ENCODE results near the gene DGKI.
"Not testable (repeated sequence)": the region's sequence is repeated elsewhere in the genome, so short reads cannot be mapped to it uniquely, and the experiment has no call there.

Gene DGKI

GRCh38 chr7:137449016-137449415 is 397.8 kb downstream of the DGKI start (continued):
- TF ChIP-seq TSHZ1 (tag by site-specific recombination; IDR thresholded peaks at IDR 0.05; ENCODE audit: borderline replicate concordance) (no peak), KLF8 (tag by site-specific recombination; IDR thresholded peaks at IDR 0.05) (no peak), ZSCAN23 (tag by site-specific recombination; IDR thresholded peaks at IDR 0.05) (no peak), ZNF670 (tag by site-specific recombination; IDR thresholded peaks at IDR 0.05; ENCODE audit: low read depth) (no peak), ZSCAN18 (tag by site-specific recombination; IDR thresholded peaks at IDR 0.05) (no peak), ZNF266 (tag by site-specific recombination; IDR thresholded peaks at IDR 0.05; ENCODE audit: low read depth) (no peak), ZNF621 (tag by site-specific recombination; IDR thresholded peaks at IDR 0.05) (no peak), ZNF768 (tag by site-specific recombination; IDR thresholded peaks at IDR 0.05) (no peak)

GRCh38 chr7:137448572-137448971 is 398.2 kb downstream of the DGKI start:
- H3K4me3 ChIP-seq (ENCODE audit: low read depth, low read length); H3K36me3 ChIP-seq (ENCODE audit: control insufficient read depth in 2 of 2, insufficient read depth in 1 of 2, low read length in 2 of 2); H3K9me3 ChIP-seq (ENCODE audit: control insufficient read depth, insufficient read depth, low read depth, low read length); POLR2A ChIA-PET; H3K27ac ChIP-seq (ENCODE audit: extremely low read depth, low read depth, low read length); H3K4me1 ChIP-seq (ENCODE audit: control insufficient read depth, insufficient read depth, low read length): not testable (repeated sequence)
- CTCF ChIA-PET, result interaction anchor here (0.5 kb wide), 1 partner anchor 156 kb away, joined by 3 read pairs; no protein-coding TSS in a partner anchor

- H3K4me3 ChIP-seq (ENCODE audit: low read depth, low read length), result no peak overlapping the region
- no peaks in the 10 kb centered on the region for H3K36me3 ChIP-seq (ENCODE audit: control insufficient read depth in 2 of 2, insufficient read depth in 1 of 2, low read length in 2 of 2)
- H3K4me1 ChIP-seq (ENCODE audit: control insufficient read depth, insufficient read depth, low read length), result no peaks in the 10 kb centered on the region
- TF ChIP-seq HOXD13 (CRISPR knock-in tag; IDR thresholded peaks at IDR 0.05; ENCODE audit: borderline replicate concordance), result no peak
- H3K27ac ChIP-seq (ENCODE audit: extremely low read depth, low read depth, low read length), result no peak overlapping the region
- ChIA-PET POLR2A (interaction anchor here (0.7 kb wide), 1 partner anchor 760 kb away, joined by 3 read pairs; no protein-coding TSS in a partner anchor), CTCF (interaction anchor here (0.6 to 2.3 kb wide), 3 partner anchors 9 to 146 kb away, joined by 4 to 17 read pairs (median 4); no protein-coding TSS in a partner anchor)
- no peaks in the 10 kb centered on the region for H3K9me3 ChIP-seq (ENCODE audit: control insufficient read depth, insufficient read depth, low read depth, low read length)
Measured at GRCh38 chr7:137446025-137446424, 400.7 kb downstream of the DGKI start.

GRCh38 chr7:137445268-137445667 is 401.5 kb downstream of the DGKI start:
- TF ChIP-seq GLI2 (tag by site-specific recombination; IDR thresholded peaks at IDR 0.05; ENCODE audit: borderline replicate concordance, low read depth) (no peak), ZNF2 (tag by site-specific recombination; IDR thresholded peaks at IDR 0.05) (no peak), ZSCAN18 (tag by site-specific recombination; IDR thresholded peaks at IDR 0.05) (no peak), ZNF514 (tag by site-specific recombination; IDR thresholded peaks at IDR 0.05) (no peak), ZBTB20 (tag by site-specific recombination; IDR thresholded peaks at IDR 0.05) (no peak), ZBTB7A (tag by site-specific recombination; IDR thresholded peaks at IDR 0.05; ENCODE audit: low read depth) (no peak), ZNF701 (tag by site-specific recombination; IDR thresholded peaks at IDR 0.05) (no peak), ZNF248 (tag by site-specific recombination; IDR thresholded peaks at IDR 0.05) (no peak), ZNF133 (tag by site-specific recombination; IDR thresholded peaks at IDR 0.05) (no peak)
- ChIA-PET POLR2A (no interaction called here), CTCF (interaction anchor here (0.6 to 2.3 kb wide), 3 partner anchors 9 to 147 kb away, joined by 3 to 17 read pairs (median 4); no protein-coding TSS in a partner anchor)
- H3K4me1 ChIP-seq (ENCODE audit: control insufficient read depth, insufficient read depth, low read length), result no peaks in the 10 kb centered on the region
- H3K4me3 ChIP-seq (ENCODE audit: low read depth, low read length), result no peak overlapping the region
- H3K36me3 ChIP-seq (ENCODE audit: control insufficient read depth in 2 of 2, insufficient read depth in 1 of 2, low read length in 2 of 2), result no peaks in the 10 kb centered on the region
- H3K27ac ChIP-seq (ENCODE audit: extremely low read depth, low read depth, low read length), result no peak overlapping the region
- no peaks in the 10 kb centered on the region for H3K9me3 ChIP-seq (ENCODE audit: control insufficient read depth, insufficient read depth, low read depth, low read length)
